GM21447 (cell line): ENCODE results near the gene ELL2.
A peak's percentile ranks its signal among the peaks of the same experiment; 100 is the strongest.
"Not testable (repeated sequence)": the region's sequence is repeated elsewhere in the genome, so short reads cannot be mapped to it uniquely, and the experiment has no call there.

Source experiments
- ATAC-seq: cut with Tn5 transposase; IDR thresholded peaks from one replicate; pipeline ENCODE4 v1.9.1; 2021; ENCODE audit not compliant: unreplicated experiment

ELL2 gene

GRCh38 chr5:95862671-95863382 is 98.8 kb downstream of the ELL2 start:
- no peak for ATAC-seq

GRCh38 chr5:95861864-95862561 is 99.6 kb downstream of the ELL2 start:
- ATAC-seq, result no peak

- ATAC-seq, result no peak
Observed at GRCh38 chr5:95861221-95861863, 100.3 kb downstream of the ELL2 start.

- ATAC-seq, result no peak
Observed at GRCh38 chr5:95859661-95860060, 102.0 kb downstream of the ELL2 start.

- ATAC-seq, result peak; percentile 82
Observed at GRCh38 chr5:95858661-95859595, 102.7 kb downstream of the ELL2 start.

- no peak for ATAC-seq
Observed at GRCh38 chr5:95858023-95858461, 103.6 kb downstream of the ELL2 start.

- ATAC-seq, result no peak
Observed at GRCh38 chr5:95857185-95857945, 104.3 kb downstream of the ELL2 start.

GRCh38 chr5:95856501-95856981 is 105.1 kb downstream of the ELL2 start:
- no peak for ATAC-seq

- ATAC-seq, result no peak
Observed at GRCh38 chr5:95853490-95853889, 108.2 kb downstream of the ELL2 start.

- no peak for ATAC-seq
Observed at GRCh38 chr5:95852567-95852966, 109.1 kb downstream of the ELL2 start.

- not testable (repeated sequence) for ATAC-seq
Observed at GRCh38 chr5:95851141-95851540, 110.5 kb downstream of the ELL2 start.

GRCh38 chr5:95850391-95850894 is 111.2 kb downstream of the ELL2 start:
- ATAC-seq, result no peak

GRCh38 chr5:95848701-95849100 is 113.0 kb downstream of the ELL2 start:
- ATAC-seq, result no peak

GRCh38 chr5:95847261-95847592 is 114.4 kb downstream of the ELL2 start:
- no peak for ATAC-seq

GRCh38 chr5:95846554-95847260 is 114.9 kb downstream of the ELL2 start:
- ATAC-seq, result peak; percentile 52

- ATAC-seq, result no peak
Observed at GRCh38 chr5:95845391-95845790, 116.3 kb downstream of the ELL2 start.

GRCh38 chr5:95843733-95844223 is 117.9 kb downstream of the ELL2 start:
- no peak for ATAC-seq

- peak; percentile 93 for ATAC-seq
Observed at GRCh38 chr5:95842854-95843544, 118.7 kb downstream of the ELL2 start.
